MM.1S (cell line): ENCODE measurements around the gene MAP2K2.

ENCODE experiments used
- CTCF ChIP-seq: fragments of 300-600 bp; sonication (generic); IDR thresholded peaks from 2 replicates; pipeline ENCODE4 v1.5.1; 2016; ENCODE audit warnings: antibody characterized with exemption, low read length, mixed read lengths
- EZH2 ChIP-seq: fragments of 300-600 bp; sonication (generic); optimal IDR thresholded peaks from 2 replicates; pipeline ENCODE3; 2017; ENCODE audit warnings: low read depth, mild to moderate bottlenecking, antibody characterized with exemption, low read length, mixed read lengths

GRCh38 chr19:4154571-4155312 lies 30.8 kb upstream of the MAP2K2 start:
- no peak for TF ChIP-seq EZH2
- TF ChIP-seq CTCF, result no peak
